Activated CD4-positive, CD25-positive, alpha-beta regulatory T cell (primary cell): ENCODE results near the gene SLC6A6.
"Not testable (repeated sequence)": the region's sequence is repeated elsewhere in the genome, so short reads cannot be mapped to it uniquely, and the experiment has no call there.

Source experiments
- DNase-seq, 4 experiments: peaks; one replicate each; lab custom pipeline; 2025; lab: John Stamatoyannopoulos, UW

Gene SLC6A6

DNA sequence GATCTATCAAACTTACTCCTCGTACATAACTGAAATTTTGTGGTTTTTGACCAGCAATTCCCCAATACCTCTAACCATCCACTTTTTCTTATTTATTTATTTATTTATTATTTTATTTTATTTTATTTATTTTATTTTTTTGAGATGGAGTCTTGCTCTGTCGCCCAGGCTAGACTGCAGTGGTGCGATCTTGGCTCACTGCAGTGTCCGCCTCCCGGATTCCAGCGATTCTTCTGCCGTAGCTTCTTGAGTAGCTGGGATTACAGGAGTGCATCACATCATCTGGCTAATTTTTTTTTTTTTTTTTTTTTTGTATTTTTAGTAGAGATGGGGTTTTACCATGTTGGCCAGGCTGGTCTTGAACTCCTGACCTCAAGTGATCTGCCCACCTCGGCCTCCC lies 35.3 kb downstream of the SLC6A6 start:
- DNase-seq = not testable (repeated sequence)

DNA sequence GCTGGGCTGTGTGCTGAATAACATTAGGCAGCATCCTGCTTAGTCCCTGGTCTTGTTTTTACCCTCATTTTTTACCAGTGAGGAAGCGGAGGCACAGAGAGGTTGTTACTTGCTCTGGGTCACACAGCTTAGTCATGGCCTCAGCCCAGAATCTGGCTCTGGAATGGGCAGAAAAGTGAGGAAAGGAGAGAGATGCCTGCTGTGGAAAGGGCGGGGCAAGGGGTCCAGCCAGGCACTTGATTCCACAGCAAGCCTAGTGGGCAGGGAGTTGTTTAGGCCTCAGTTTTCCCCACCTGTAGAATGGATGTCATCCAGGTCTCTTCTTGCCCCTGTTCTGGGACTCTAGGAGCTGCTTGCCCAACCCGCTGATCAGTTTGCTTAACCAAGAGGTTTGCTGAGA lies 35.9 kb downstream of the SLC6A6 start:
- DNase-seq = no peak

DNA sequence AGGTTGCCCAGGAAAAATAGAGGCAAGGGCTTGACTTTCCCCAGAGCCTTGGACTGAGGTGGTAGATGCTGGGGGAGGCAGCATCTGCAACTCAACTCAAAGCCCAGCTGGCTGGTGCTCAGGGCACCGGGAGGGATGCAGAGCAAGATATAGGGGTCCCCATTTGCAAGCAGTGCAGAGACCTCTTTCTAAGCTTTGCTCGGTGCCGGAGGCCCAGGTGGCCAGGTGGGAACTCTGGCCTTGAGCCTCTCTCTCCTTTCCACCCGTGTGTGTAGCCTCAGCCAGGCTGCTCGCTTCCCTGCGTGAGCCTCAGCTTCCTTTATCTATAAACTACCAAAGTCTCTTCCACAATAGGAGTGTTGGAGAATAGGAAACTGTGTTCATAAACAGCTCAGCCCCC lies 36.5 kb downstream of the SLC6A6 start:
- DNase-seq = no peak

DNA sequence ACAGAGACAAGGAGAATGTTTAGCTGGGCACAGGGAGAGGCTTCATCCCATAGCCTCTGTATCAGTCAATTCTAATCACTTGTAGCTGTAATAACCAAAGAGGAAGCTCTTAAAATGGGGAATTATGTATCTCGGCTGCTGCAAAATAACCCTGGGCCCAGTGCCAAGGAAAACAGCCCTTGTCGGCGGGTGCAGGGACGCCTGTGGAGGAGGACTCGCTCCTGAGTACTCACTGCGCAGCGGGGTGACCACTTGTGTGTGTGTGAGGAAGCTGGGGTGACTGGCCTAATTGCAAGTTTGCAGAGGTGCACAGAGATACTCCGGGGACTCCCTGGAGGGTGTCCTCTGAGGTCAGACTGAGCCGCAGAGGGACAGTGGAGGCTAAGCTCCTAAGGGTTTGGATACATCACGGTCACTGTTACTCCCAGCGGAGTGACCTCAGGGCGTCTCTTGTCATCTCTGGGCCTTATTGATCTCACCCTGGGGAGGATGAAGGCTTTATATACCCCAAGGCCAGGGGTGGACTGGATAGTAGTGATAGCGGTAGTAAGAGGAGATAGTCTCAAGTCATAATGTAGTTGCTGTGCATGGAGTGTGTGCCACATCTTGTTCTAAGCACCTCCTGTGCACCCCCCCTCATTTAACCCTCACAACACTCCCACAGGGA lies 37.2 kb downstream of the SLC6A6 start:
- no peak for DNase-seq

DNA sequence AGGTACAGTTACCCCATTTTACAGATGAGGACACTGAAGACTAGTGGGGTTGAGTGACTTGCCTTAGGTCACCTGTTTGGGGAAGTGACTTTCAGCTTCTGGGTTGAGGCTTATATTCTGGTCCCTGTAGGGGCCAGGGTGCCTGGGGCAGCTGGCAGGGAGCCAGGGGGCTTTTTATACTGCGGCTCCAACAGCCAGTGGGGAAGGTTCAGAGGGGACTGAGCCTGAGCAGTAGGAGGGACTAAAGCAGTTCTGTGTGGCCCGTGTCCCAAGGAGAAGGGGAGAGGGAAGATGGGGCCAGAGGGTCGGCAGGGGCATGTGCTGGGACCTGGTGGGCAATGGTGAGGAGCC lies 37.7 kb downstream of the SLC6A6 start:
- no peak for DNase-seq

- no peak for DNase-seq
Observed at GRCh38 chr3:14440531-14441239, 38.3 kb downstream of the SLC6A6 start.

- DNase-seq = no peak
Observed at GRCh38 chr3:14441240-14441919, 39.0 kb downstream of the SLC6A6 start.

DNA sequence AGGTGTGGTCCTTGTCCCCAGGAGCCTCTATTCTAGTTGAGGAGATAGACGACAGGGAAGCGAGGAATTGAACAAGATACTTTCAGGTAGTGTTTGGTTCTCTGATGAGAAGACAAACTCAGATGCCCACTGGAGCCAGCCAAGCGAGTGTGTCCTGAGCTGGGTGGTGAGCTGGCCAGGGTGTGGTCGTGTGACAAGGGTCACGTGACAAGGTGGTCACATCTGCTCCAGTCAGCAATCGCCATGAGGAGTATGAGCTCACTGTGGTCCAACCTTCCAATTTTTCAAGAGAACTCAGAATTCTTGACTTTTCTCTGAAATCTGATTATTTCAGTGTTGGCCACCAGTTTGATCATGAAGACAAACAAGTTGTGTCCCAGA lies 39.5 kb downstream of the SLC6A6 start:
- no peak for DNase-seq

- no peak for DNase-seq
Observed at GRCh38 chr3:14444380-14444779, 42.0 kb downstream of the SLC6A6 start.

DNA sequence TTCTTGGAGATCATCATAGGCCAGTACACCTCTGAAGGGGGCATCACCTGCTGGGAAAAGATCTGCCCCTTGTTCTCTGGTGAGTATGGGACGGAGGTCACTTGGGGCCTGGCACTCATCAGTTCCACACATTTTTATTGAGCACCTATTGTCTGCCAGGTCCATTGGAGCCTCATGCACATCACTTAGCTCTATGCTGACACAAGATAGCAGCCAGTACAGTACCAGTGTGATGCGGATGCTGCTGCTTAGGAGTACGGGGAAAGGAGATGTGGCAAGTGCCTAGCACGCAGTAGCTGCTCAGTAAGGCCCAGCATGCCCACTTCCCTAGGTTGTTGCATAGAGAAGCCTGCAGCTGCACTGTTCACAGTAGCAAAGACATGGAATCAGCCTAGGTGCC lies 43.4 kb downstream of the SLC6A6 start:
- no peak for DNase-seq

DNA sequence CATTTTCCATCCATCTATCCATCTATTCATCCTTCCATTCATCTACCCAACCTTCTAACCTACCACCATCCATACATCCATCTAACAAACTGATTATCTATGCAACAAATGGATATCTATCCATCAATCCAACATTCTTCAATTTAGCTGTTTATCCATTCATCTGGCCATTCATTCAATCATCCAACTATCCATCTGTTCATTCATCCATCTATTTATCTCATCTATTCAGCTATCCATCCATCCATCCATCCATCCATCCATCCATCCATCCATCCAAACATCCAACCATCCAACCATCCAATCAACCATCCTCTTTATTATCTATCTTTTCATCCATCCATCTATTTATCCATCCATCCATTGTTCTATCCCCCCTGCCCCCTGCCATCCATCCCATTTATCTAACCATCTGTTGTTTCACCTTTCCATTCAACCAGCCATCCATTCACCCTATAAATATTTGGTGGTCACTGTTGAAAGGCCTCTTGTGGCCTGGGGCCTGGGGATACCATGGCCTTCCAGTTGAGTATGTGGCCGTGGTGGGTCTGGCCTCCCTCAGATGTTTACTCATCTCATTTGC lies 44.7 kb downstream of the SLC6A6 start:
- DNase-seq = no peak

DNA sequence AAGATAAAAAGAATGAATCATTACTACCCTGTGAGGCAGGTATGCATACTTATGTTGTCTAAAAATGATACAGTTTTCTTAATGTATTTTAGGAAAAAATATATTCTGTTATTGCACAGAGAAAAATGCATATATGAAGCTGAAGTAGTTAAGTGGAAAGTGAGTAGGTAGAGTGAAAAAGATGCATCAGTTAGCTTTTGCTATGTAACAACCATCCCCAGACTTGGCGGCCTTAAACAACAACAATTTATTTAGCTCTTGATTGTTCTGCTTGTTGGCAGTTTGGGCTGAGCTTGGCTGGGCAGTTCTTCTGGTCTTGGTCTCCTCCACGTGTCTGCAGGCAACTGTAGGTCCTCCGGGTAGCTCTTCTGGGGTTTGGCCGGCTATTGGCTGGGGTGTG lies 45.7 kb downstream of the SLC6A6 start:
- no peak for DNase-seq

DNA sequence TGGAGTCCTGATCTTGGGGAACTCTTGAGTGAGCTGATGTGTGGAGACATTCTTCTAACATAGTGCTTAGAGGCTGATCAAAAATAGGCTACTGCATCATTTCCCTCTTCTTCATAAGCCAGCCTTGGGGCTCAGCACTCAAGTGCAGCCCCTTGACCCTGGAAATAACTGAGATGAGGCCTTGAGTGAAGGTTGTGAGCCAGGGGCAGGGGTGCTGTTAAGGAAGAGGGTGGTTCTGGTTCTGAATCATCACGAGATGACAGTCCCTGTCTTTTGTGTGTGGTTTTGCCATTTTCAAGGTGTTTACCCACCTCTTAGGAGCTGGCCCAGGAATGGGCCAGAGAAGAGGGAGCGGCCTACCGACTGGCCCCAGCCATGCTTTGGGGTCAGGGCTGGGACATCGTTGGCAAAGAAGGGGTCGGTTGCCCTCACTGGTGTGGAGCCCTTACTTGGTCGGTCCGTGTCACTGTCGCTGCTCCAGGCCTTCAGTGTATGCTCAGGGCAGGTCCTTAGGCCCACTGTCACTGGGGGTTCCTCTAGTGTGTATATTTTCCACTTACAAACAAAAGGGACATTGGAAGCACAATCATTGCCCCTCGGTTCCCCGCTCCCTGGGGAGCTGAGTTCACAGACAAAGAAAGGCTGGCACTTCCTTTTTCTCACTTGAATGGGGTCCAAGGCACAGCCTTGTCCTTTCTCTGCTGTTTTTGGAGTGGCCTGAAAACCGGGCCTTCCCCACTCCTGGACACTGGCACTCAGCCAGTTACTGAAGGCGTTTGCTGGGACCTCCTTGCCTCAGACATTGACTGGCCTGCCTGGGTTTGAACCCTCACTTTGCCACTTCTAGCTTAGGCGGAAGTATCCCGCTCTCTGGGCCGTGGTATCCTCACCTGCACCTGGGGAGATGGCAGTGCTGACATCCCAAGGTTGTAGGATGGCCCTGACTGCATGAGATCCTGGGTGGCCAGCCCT lies 46.6 kb downstream of the SLC6A6 start:
- no peak for DNase-seq

DNA sequence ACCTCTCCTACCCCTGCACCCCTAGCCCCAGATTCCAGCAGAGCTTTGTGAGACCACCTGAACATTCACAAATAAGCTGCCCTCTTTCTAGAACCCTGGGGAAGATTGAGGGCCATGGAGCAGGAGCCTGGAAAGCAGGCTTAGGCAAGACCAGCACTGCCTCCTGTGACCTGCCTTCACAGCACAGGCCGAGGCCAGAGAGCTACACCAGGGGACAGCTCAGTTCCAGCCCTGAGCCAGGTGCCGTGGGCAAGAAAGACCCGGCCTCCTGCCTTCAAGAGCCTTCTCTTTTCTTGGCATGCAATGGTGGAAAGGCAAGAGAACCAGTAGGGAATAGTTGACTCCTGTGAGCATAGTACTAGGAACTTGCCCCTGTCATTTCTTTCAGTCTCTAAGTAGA lies 48.1 kb downstream of the SLC6A6 start:
- DNase-seq = no peak

DNA sequence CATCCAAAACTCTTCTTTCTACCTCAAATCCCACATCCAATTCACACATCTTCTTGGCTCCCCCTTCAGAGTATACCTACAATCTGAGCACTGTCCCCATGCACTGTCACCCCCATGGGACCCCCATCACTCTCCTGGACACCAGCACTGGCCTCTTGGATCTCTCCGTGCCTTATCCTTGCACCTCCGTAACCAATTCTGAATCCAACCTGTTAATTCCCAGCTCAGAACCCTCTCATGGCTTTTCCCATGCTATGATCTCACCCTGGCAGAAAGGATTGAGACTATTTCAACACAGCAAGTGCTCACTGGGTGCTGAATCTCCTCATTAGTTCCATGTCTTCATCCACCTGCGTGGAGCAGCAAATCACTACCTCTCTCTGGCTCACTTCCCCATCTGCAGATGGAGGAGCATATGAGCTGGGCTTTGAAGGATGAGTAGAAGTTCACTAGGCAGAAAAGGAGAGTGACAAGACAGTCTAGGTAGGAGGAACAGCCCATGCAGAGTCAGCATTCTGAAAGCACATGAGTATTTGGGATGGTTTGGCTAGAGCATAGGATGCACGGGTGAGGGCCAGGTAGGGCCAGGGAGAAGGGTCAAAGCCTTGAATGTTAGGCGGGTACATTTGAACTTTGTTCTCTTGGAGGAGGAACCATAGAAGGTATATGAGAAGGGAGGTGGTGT lies 48.7 kb downstream of the SLC6A6 start:
- DNase-seq = no peak

GRCh38 chr3:14451844-14452739 lies 49.7 kb downstream of the SLC6A6 start:
- no peak for DNase-seq

- DNase-seq = no peak
Observed at GRCh38 chr3:14452740-14453710, 50.6 kb downstream of the SLC6A6 start.

DNA sequence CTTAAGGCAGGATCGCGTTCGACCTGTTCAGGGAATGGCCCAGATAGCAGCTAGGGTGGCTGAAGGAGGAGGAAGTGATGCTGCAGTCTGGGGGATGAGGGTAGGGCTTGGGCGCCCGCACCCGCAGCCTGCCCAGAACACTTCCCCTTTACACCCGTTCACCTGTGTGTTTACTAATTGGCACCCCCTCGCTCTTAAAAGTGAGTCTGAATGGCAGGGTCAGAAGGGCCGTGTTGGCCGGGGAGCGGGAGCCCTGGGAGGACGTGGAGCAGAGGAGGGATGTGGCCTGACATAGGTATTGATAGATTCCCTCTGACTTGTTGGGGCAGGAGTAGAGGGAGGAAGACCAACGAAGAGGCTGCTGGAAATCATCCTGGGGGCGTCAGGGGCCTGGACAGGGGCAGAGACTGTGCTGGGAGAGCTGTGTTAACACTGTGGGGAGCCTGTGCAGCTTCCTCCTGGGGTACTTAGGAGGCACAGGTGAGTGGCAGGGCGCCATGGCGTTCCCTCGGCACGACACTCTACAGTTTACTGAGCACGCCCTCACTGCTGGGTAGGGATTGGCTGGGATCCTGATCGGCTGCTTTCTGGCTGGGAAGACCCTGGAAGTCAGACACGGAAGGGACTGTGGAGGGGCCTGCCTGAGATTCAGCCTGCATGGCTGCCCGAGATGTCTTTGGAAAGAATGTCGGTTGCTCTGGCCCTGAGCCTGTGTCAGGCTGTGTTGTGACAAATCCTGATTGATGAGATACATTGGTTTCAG lies 51.7 kb downstream of the SLC6A6 start:
- no peak for DNase-seq
